Activated B cell treated with CpG ODN at 0.5 μM for 24 hours (primary cell): ENCODE measurements around the gene DDX1. TPM values are rescaled to one million over a fixed set of nuclear protein-coding genes. Genes with fewer than 3 reads are reported as not detected.

Experiments used
- ATAC-seq: fragments of 200-7000 bp; cut with Tn5 transposase; one replicate; pipeline ENCODE4 v1.10.0; 2021; ENCODE audit warnings: low read depth, mild to moderate bottlenecking, moderate library complexity
- CTCF ChIA-PET: fragments of 350-600 bp; sonication (Branson Sonifier 250); formaldehyde crosslinking; loops from one replicate; lab custom pipeline; 2021; ENCODE audit warnings: antibody characterized with exemption; lab: Charles Lee
- POLR2A ChIA-PET: fragments of 350-600 bp; sonication (Branson Sonifier 250); formaldehyde crosslinking; loops from one replicate; lab custom pipeline; 2021; ENCODE audit warnings: antibody characterized with exemption; lab: Charles Lee
- DNase-seq: peaks from one replicate; pipeline ENCODE4 v3.0.0; 2022
- H3K27ac Mint-ChIP-seq: one replicate; pipeline ENCODE4 v1.8.0; 2020; ENCODE audit warnings: mixed read lengths
- H3K27me3 Mint-ChIP-seq: one replicate; pipeline ENCODE4 v1.8.0; 2021; ENCODE audit warnings: mixed read lengths
- H3K36me3 Mint-ChIP-seq: one replicate; pipeline ENCODE4 v1.8.0; 2021; ENCODE audit warnings: low read depth, mixed read lengths
- H3K4me1 Mint-ChIP-seq: one replicate; pipeline ENCODE4 v1.8.0; 2021; ENCODE audit warnings: mixed read lengths
- H3K4me3 Mint-ChIP-seq: one replicate; pipeline ENCODE4 v1.8.0; 2020; ENCODE audit warnings: mild to moderate bottlenecking, mixed read lengths
- H3K9me3 Mint-ChIP-seq: one replicate; pipeline ENCODE4 v1.8.0; 2020; ENCODE audit warnings: mixed read lengths
- CTCF ChIP-seq: fragments of 200-600 bp; IDR thresholded peaks from one replicate; pipeline ENCODE4 v1.8.0; 2022; ENCODE audit warnings: antibody characterized with exemption, mild to moderate bottlenecking
- intact Hi-C: fragments of 100-400 bp; cut with micrococcal nuclease; formaldehyde crosslinking; loops from one replicate; pipeline ENCODE4 v1.15.1; 2024
- total RNA-seq: library from RNA; stranded (reverse); gene quantifications from 2 replicates; pipeline ENCODE4 v1.2.3, GENCODE V29; 2022

DDX1 gene
- total RNA-seq, 1 donor from 2014 or later = 74.4 TPM

- Mint-ChIP-seq H3K4me3 (no peak overlapping the region), H3K27ac (no peak overlapping the region), H3K27me3 (no peaks in the 10 kb centered on the region), H3K4me1 (no peaks in the 10 kb centered on the region), H3K36me3 (peaks cover 82% of the 10 kb centered on the region), H3K9me3 (no peaks in the 10 kb centered on the region)
- ChIA-PET POLR2A (no interaction called here), CTCF (no interaction called here)
- TF ChIP-seq CTCF = no peak
- intact Hi-C loops = no loop called here
- DNase-seq = no peak
- no peak for ATAC-seq
Observed at GRCh38 chr2:15622614-15623480, 31.2 kb downstream of the DDX1 start.

- intact Hi-C loops = no loop called here
- Mint-ChIP-seq H3K4me1 (no peaks in the 10 kb centered on the region), H3K4me3 (no peak overlapping the region), H3K27me3 (no peaks in the 10 kb centered on the region), H3K27ac (no peak overlapping the region), H3K9me3 (no peaks in the 10 kb centered on the region), H3K36me3 (peaks cover 81% of the 10 kb centered on the region)
- DNase-seq = no peak
- ATAC-seq = no peak
- POLR2A ChIA-PET = no interaction called here
- CTCF ChIA-PET = no interaction called here
- TF ChIP-seq CTCF = no peak
Observed at GRCh38 chr2:15623481-15623796, 31.8 kb downstream of the DDX1 start.

GRCh38 chr2:15623898-15624541 is 32.4 kb downstream of the DDX1 start:
- ChIA-PET POLR2A (no interaction called here), CTCF (no interaction called here)
- Mint-ChIP-seq H3K27me3 (no peaks in the 10 kb centered on the region), H3K27ac (no peak overlapping the region), H3K9me3 (no peaks in the 10 kb centered on the region), H3K4me3 (no peak overlapping the region), H3K36me3 (peaks cover 81% of the 10 kb centered on the region), H3K4me1 (no peaks in the 10 kb centered on the region)
- DNase-seq (no peak), ATAC-seq (no peak)
- intact Hi-C loops = no loop called here
- TF ChIP-seq CTCF = no peak

- H3K36me3 Mint-ChIP-seq = peaks cover 81% of the 10 kb centered on the region
- CTCF ChIA-PET = no interaction called here
- DNase-seq (no peak), ATAC-seq (no peak)
- H3K9me3 Mint-ChIP-seq = no peaks in the 10 kb centered on the region
- H3K27ac Mint-ChIP-seq = no peak overlapping the region
- intact Hi-C loops = no loop called here
- no peak overlapping the region for H3K4me3 Mint-ChIP-seq
- POLR2A ChIA-PET = no interaction called here
- no peak for TF ChIP-seq CTCF
- H3K27me3 Mint-ChIP-seq = no peaks in the 10 kb centered on the region
- no peaks in the 10 kb centered on the region for H3K4me1 Mint-ChIP-seq
Observed at GRCh38 chr2:15624903-15625302, 33.2 kb downstream of the DDX1 start.

- Mint-ChIP-seq H3K36me3 (peaks cover 83% of the 10 kb centered on the region), H3K27ac (no peak overlapping the region), H3K27me3 (no peaks in the 10 kb centered on the region), H3K9me3 (no peaks in the 10 kb centered on the region), H3K4me3 (no peak overlapping the region), H3K4me1 (no peaks in the 10 kb centered on the region)
- ChIA-PET POLR2A (no interaction called here), CTCF (no interaction called here)
- intact Hi-C loops = no loop called here
- no peak for ATAC-seq
- DNase-seq = no peak
- TF ChIP-seq CTCF = no peak
Observed at GRCh38 chr2:15625344-15626036, 33.8 kb downstream of the DDX1 start.
